NB4 (cell line): ENCODE results near the gene SLC35B3.
A peak's percentile ranks its signal among the peaks of the same experiment; 100 is the strongest.
"Not testable (repeated sequence)": the region's sequence is repeated elsewhere in the genome, so short reads cannot be mapped to it uniquely, and the experiment has no call there.

Experiments used
- DNase-seq: peaks from one replicate; pipeline ENCODE4 v3.0.0; 2010; ENCODE audit warnings: low read depth
- H3K4me3 ChIP-seq: one replicate; pipeline ENCODE4 v1.5.1; 2011; ENCODE audit warnings: mild to moderate bottlenecking, low read depth, low read length, moderate library complexity
- CTCF ChIP-seq: IDR thresholded peaks from one replicate; pipeline ENCODE4 v1.5.1; 2012; ENCODE audit warnings: low read depth, low read length
- MAX ChIP-seq: IDR thresholded peaks from 2 replicates; pipeline ENCODE4 v1.6.1; 2011; ENCODE audit warnings: low read depth, low read length
- MYC ChIP-seq: IDR thresholded peaks from 2 replicates; pipeline ENCODE4 v1.6.1; 2011; ENCODE audit warnings: low read depth, low read length
- POLR2A ChIP-seq: IDR thresholded peaks from 2 replicates; pipeline ENCODE4 v1.6.1; 2011; ENCODE audit warnings: mild to moderate bottlenecking; ENCODE audit not compliant: insufficient read length; ENCODE audit errors: extremely low read depth

Gene SLC35B3

GRCh38 chr6:8414844-8415243, 20.5 kb downstream of the SLC35B3 start:
- TF ChIP-seq CTCF (no peak), POLR2A (no peak), MAX (no peak), MYC (no peak)
- DNase-seq = no peak
- no peak overlapping the region for H3K4me3 ChIP-seq

- H3K4me3 ChIP-seq, DNase-seq: not testable (repeated sequence)
Measured at GRCh38 chr6:8405946-8406345, 29.4 kb downstream of the SLC35B3 start.

- TF ChIP-seq MYC (no peak), MAX (no peak), CTCF (no peak), POLR2A (no peak)
- DNase-seq = no peak
- no peak overlapping the region for H3K4me3 ChIP-seq
Measured at GRCh38 chr6:8402546-8402945, 32.8 kb downstream of the SLC35B3 start.

- no peak for TF ChIP-seq MAX
- no peak for TF ChIP-seq POLR2A
- no peak for TF ChIP-seq MYC
- no peak for TF ChIP-seq CTCF
- no peak for DNase-seq
- no peak overlapping the region for H3K4me3 ChIP-seq
Measured at GRCh38 chr6:8400663-8401062, 34.7 kb downstream of the SLC35B3 start.

- DNase-seq = peak; percentile 71
- TF ChIP-seq MAX (no peak), CTCF (no peak), MYC (no peak), POLR2A (no peak)
- H3K4me3 ChIP-seq = no peak overlapping the region
Measured at GRCh38 chr6:8392569-8392968, 42.8 kb downstream of the SLC35B3 start.

GRCh38 chr6:8391934-8392333, 43.4 kb downstream of the SLC35B3 start:
- no peak overlapping the region for H3K4me3 ChIP-seq
- DNase-seq = no peak
- TF ChIP-seq MYC (no peak), MAX (no peak), CTCF (no peak), POLR2A (no peak)
